DOHH2 (cell line): ENCODE results near the gene KRTAP10-6.
"Not testable (repeated sequence)": the region's sequence is repeated elsewhere in the genome, so short reads cannot be mapped to it uniquely, and the experiment has no call there.

ENCODE experiments used
- H3F3A ChIP-seq: fragments of 200-600 bp; sonication (generic), shearing (Covaris generic); 2 replicates; pipeline ENCODE4 v1.6.0; 2016; ENCODE audit warnings: antibody characterized with exemption, mild to moderate bottlenecking; ENCODE audit not compliant: control insufficient read depth, insufficient read depth
- H3K27ac ChIP-seq: fragments of 200-600 bp; sonication (generic); 2 replicates; pipeline ENCODE4 v1.5.1; 2014; ENCODE audit warnings: low read depth, mild to moderate bottlenecking, low read length, moderate library complexity
- H3K27me3 ChIP-seq: fragments of 200-600 bp; sonication (generic); 2 replicates; pipeline ENCODE4 v1.6.1; 2014; ENCODE audit warnings: mild to moderate bottlenecking, low read length, mixed read lengths; ENCODE audit not compliant: control insufficient read depth
- H3K36me3 ChIP-seq: fragments of 200-600 bp; sonication (generic); 2 replicates; pipeline ENCODE4 v1.6.1; 2014; ENCODE audit warnings: mild to moderate bottlenecking, low read length, moderate library complexity, mixed read lengths; ENCODE audit not compliant: control insufficient read depth
- H3K4me1 ChIP-seq: fragments of 200-600 bp; sonication (generic); 2 replicates; pipeline ENCODE4 v1.6.1; 2014; ENCODE audit warnings: mild to moderate bottlenecking, low read length, mixed read lengths; ENCODE audit not compliant: control insufficient read depth
- H3K4me2 ChIP-seq: fragments of 200-600 bp; sonication (generic); 2 replicates; pipeline ENCODE4 v1.6.0; 2014; ENCODE audit warnings: mild to moderate bottlenecking, low read length, moderate library complexity
- H3K4me3 ChIP-seq: fragments of 200-600 bp; sonication (generic); 2 replicates; pipeline ENCODE4 v1.5.1; 2014; ENCODE audit warnings: mild to moderate bottlenecking, low read length, mixed read lengths
- H3K79me2 ChIP-seq: fragments of 200-600 bp; sonication (generic); 2 replicates; pipeline ENCODE4 v1.6.1; 2014; ENCODE audit warnings: mild to moderate bottlenecking, low read length, mixed read lengths; ENCODE audit not compliant: control insufficient read depth
- H3K9me2 ChIP-seq: fragments of 200-600 bp; sonication (generic); replicated peaks from 2 replicates; pipeline ENCODE4 v1.6.1; 2014; ENCODE audit warnings: mild to moderate bottlenecking, low read length, mixed read lengths; ENCODE audit not compliant: control insufficient read depth
- H3K9me3 ChIP-seq: fragments of 200-600 bp; sonication (generic); 2 replicates; pipeline ENCODE4 v1.6.1; 2014; ENCODE audit warnings: antibody characterized with exemption, low read length, mixed read lengths; ENCODE audit not compliant: control insufficient read depth, insufficient read depth
- H4K20me1 ChIP-seq: fragments of 200-600 bp; sonication (generic); 2 replicates; pipeline ENCODE4 v1.6.0; 2014; ENCODE audit warnings: low read depth, mild to moderate bottlenecking, antibody characterized with exemption, low read length, moderate library complexity; ENCODE audit not compliant: control insufficient read depth, insufficient read depth
- CTCF ChIP-seq: fragments of 200-600 bp; sonication (generic); IDR thresholded peaks from one replicate; pipeline ENCODE4 v1.5.1; 2014; ENCODE audit warnings: antibody characterized with exemption, mild to moderate bottlenecking, low read depth, low read length; ENCODE audit not compliant: poor library complexity, severe bottlenecking
- EZH2phosphoT487 ChIP-seq: fragments of 200-600 bp; sonication (generic); IDR thresholded peaks from 2 replicates; pipeline ENCODE4 v1.6.1; 2017; ENCODE audit warnings: borderline replicate concordance, mild to moderate bottlenecking, antibody characterized with exemption, low read length, moderate library complexity, mixed read lengths

Gene KRTAP10-6

GRCh38 chr21:44592446-44593311 is at the start of gene KRTAP10-6:
KRTAP10-6 (minus strand) TSS chr21:44592505; CDS start chr21:44592484, 21 bp downstream.
- Histone ChIP-seq H4K20me1 (no peaks in the 10 kb centered on the region), H3K79me2 (no peaks in the 10 kb centered on the region), H3F3A (no peaks in the 10 kb centered on the region), H3K27me3 (0 out of 2 replicates have a peak, but pooled peaks cover 3% of the 10 kb centered on the region), H3K27ac (no peak within 1 kb of the TSS), H3K36me3 (no peaks in the 10 kb centered on the region), H3K4me2 (no peak within 1 kb of the TSS), H3K9me3 (no peaks in the 10 kb centered on the region), H3K4me1 (no peaks in the 10 kb centered on the region), H3K4me3 (no peak within 1 kb of the TSS), H3K9me2 (no peaks in the 10 kb centered on the region)
- TF ChIP-seq CTCF (no peak), EZH2phosphoT487 (no peak)

- H3K36me3 ChIP-seq, result no peaks in the 10 kb centered on the region
- peaks cover 12% of the 10 kb centered on the region; the same call in 1 of the 2 replicates for H3K9me3 ChIP-seq
- no peaks in the 10 kb centered on the region for H3K79me2 ChIP-seq
- H3K4me1 ChIP-seq, result no peaks in the 10 kb centered on the region
- H3K27ac ChIP-seq, result no peak overlapping the region
- H3F3A ChIP-seq, result no peaks in the 10 kb centered on the region
- H3K4me3 ChIP-seq, result no peak overlapping the region
- H4K20me1 ChIP-seq, result no peaks in the 10 kb centered on the region
- no peaks in the 10 kb centered on the region for H3K9me2 ChIP-seq
- no peaks in the 10 kb centered on the region for H3K27me3 ChIP-seq
- H3K4me2 ChIP-seq, result no peak overlapping the region
- TF ChIP-seq EZH2phosphoT487 (no peak), CTCF (no peak)
Measured at GRCh38 chr21:44640761-44641160, 48.5 kb upstream of the KRTAP10-6 start.

DNA sequence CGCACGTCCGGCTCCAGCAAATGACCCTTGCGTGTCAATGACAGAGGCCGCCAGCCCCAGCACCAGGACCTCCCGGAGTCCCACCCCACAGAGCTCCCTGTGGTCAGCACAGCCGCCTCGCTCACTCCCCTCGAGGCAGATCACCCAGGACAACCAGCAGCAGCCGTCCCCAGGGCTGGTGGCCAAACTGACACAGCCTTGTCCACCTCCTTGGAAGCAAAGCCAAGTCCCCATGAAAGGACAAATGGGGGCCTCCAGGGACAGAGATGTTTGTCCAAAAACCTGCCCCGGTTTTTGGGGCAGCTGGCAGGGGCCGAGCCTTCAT is 47.0 kb upstream of the KRTAP10-6 start:
- Histone ChIP-seq H3K79me2 (no peaks in the 10 kb centered on the region), H3K36me3 (no peaks in the 10 kb centered on the region), H3K9me2 (no peaks in the 10 kb centered on the region), H3K4me2 (no peak overlapping the region), H3K27ac (no peak overlapping the region), H3K4me1 (no peaks in the 10 kb centered on the region), H3F3A (no peaks in the 10 kb centered on the region), H3K4me3 (no peak overlapping the region), H4K20me1 (no peaks in the 10 kb centered on the region), H3K27me3 (no peaks in the 10 kb centered on the region), H3K9me3 (peaks cover 4% of the 10 kb centered on the region; the same call in 1 of the 2 replicates)
- TF ChIP-seq EZH2phosphoT487 (no peak), CTCF (no peak)

DNA sequence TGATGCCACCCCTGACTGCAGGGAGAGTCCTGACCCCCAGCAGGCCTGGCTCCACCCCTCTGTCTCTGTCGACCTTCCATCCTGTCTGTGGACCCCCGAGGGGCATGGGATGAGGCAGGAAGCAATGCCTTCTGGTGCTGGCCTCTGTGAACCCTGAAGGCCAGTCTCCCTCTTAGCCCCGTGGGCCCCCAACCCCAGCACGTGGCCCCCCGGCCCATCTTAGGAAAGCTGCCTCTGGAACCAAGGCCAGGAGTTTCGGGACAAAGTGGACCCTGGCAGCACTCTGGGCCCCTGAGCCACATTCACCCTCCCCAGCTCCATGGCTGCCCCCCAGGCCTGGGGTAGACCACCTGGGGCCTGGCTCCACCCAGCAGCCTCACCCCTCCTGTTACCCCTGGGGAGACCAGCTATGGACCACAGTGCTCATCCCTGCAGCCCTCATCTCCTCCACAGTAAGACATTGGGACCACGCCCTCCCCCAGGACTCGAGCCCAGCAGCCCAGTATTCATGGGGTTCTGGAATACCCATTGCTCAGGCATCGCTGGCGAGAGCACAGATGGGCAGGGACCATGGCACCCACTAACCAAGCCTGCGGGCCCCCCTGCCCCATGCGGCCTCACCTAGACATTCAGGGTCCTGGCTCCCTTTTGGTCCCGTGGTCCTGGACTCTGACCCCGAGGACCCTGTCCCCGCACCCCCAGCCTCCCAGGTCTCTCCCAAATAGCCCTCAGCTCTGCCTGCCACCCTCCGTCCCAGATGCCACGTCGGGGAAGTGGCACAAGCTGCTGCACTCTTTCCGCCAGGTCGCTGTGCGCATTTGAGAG is 46.4 kb upstream of the KRTAP10-6 start:
- not testable (repeated sequence) for H3K4me2 ChIP-seq, H3K27ac ChIP-seq, H3K9me3 ChIP-seq, H3K4me3 ChIP-seq, H3K79me2 ChIP-seq, H3K9me2 ChIP-seq, H3K36me3 ChIP-seq, H4K20me1 ChIP-seq, H3K4me1 ChIP-seq, H3F3A ChIP-seq, H3K27me3 ChIP-seq

DNA sequence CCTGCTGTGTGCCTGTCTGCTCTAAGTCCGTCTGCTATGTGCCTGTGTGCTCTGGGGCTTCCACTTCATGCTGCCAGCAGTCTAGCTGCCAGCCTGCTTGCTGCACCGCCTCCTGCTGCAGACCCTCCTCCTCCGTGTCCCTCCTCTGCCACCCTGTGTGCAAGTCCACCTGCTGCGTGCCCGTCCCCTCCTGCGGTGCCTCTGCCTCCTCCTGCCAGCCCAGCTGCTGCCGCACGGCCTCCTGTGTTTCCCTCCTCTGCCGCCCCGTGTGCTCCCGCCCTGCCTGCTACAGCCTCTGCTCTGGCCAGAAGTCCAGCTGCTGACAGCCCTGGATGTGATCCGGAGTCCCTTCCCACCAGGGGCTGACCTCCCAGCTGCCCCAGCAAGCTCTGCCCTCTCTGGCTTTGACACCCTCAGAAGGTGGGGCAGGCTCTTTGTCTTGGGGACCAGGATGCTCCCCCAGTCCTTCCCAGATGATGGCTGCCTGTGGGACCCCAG is 45.6 kb upstream of the KRTAP10-6 start:
- H3K9me2 ChIP-seq, H3K4me2 ChIP-seq, H4K20me1 ChIP-seq, H3K27me3 ChIP-seq, H3K36me3 ChIP-seq, H3K79me2 ChIP-seq, H3F3A ChIP-seq, H3K9me3 ChIP-seq, H3K4me3 ChIP-seq, H3K4me1 ChIP-seq, H3K27ac ChIP-seq: not testable (repeated sequence)
